ENCODE results near the gene U2SURP.

The U2SURP gene

GRCh38 chr3:143001369-143002082 lies at the start of gene U2SURP:
Gene U2SURP, plus strand, starts transcription at chr3:143001570. Its CDS starts 59 bp downstream, at chr3:143001629.
- DNase-seq, result peak; percentile 97 to 98
- TF ChIP-seq GATA1 (IDR thresholded peaks at IDR 0.05; ENCODE audit: low read depth, low read length) (no peak), POLR2A (IDR thresholded peaks at IDR 0.05; ENCODE audit: low read length) (peak; percentile 97)

GRCh38 chr3:142951794-142952193 lies 49.6 kb upstream of the U2SURP start:
- no peak for DNase-seq
- TF ChIP-seq GATA1 (IDR thresholded peaks at IDR 0.05; ENCODE audit: low read depth, low read length) (no peak), POLR2A (IDR thresholded peaks at IDR 0.05; ENCODE audit: low read length) (no peak)

DNA sequence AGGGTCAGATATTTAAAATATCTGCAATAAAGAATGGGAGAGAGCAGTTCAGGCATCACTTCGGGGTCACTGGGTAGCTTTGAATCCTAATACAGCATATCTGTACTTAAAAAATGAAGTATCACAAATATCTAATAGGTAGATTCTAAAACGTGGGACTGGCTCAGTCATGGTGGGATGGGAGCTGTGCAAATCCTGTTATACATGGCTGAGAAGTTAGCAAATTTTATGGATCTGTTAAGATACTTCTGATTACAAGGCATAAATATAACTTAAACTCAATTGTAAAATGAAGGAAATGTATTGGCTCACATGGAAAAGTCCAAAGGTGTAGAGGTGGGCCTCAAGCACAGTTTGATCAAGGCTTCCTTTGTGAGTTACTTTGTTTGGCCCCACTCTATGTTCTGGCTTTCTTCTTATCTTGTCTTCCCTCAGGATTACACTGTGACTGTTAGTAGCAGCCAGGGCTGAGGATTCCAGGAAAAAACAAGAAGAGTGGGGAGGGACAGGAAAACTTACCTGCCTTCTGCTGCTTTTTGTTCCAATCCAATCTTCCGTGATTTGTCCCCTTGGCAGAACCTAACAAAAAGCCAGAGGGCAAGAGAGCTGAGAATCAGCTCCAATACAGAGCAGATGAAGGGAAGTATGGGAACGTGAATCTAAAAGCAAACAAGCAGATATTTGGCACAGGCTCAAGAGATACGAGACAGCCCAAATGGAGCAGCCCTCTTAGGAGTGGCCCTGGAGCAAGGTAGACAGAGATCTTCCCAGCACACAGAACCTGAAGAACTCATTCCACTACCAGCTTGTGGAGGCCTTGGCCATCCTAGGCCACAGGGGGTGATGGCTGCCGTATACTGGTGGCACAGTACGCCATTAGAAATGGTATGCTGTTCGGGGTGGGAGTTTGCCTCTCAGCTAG lies 48.8 kb upstream of the U2SURP start:
- TF ChIP-seq GATA1 (IDR thresholded peaks at IDR 0.05; ENCODE audit: low read depth, low read length), result no peak
- no peak for TF ChIP-seq POLR2A (IDR thresholded peaks at IDR 0.05; ENCODE audit: low read length)
- no peak for DNase-seq

DNA sequence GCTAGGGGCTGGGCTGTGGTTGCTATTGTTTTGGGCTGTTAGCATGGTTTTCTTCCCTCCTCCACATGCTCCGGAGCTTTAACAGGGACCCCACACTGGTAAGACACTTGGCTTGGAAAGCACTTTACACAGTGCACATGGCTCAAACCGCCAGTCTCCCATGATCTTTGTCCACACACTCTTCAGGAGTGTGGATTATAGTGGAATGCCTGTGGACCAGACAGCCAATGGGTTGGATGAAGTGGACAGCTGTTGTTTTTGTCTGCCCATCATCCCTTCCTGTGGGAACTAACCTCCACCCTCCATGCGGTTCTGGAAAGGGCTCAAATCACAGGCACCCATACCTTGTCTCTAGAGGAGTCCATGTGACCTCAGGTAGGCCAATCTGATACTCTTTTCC lies 47.9 kb upstream of the U2SURP start:
- no peak for DNase-seq
- no peak for TF ChIP-seq GATA1 (IDR thresholded peaks at IDR 0.05; ENCODE audit: low read depth, low read length)
- no peak for TF ChIP-seq POLR2A (IDR thresholded peaks at IDR 0.05; ENCODE audit: low read length)

GRCh38 chr3:142958707-142959106 lies 42.7 kb upstream of the U2SURP start:
- DNase-seq, result peak; percentile 27 to 69
- TF ChIP-seq POLR2A (IDR thresholded peaks at IDR 0.05; ENCODE audit: low read length) (peak; percentile 5), GATA1 (IDR thresholded peaks at IDR 0.05; ENCODE audit: low read depth, low read length) (no peak)

DNA sequence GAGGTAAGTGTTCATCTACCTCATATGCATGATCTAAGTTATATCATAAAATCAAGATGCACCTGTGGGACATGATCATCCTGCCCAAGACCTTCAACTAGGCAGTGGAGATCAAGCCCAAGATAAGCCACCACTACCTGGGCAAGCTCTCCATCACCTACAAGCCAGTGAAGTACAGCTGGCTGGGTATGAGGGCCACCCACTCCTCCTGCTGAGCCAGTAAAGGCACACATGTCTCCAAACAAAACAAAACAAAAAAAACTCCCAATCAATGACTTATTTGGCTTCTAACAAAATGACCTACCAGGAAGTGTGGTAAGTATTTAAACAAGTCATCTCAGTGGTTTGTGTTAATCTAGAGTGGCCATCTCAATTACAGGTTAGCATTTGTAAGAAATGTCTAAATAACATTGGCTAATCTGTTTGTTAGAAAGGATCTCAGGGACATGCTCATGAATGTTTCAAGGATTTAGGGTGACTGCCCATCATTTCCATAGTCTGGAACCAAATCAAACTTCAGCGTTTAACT lies 41.0 kb upstream of the U2SURP start:
- no peak for DNase-seq
- TF ChIP-seq POLR2A (IDR thresholded peaks at IDR 0.05; ENCODE audit: low read length) (no peak), GATA1 (IDR thresholded peaks at IDR 0.05; ENCODE audit: low read depth, low read length) (no peak)

- TF ChIP-seq POLR2A (IDR thresholded peaks at IDR 0.05; ENCODE audit: low read length) (no peak), GATA1 (IDR thresholded peaks at IDR 0.05; ENCODE audit: low read depth, low read length) (no peak)
- peak in 1 of 2 experiments; percentile 35 for DNase-seq
Observed at GRCh38 chr3:142961539-142961938, 39.8 kb upstream of the U2SURP start.

- TF ChIP-seq POLR2A (IDR thresholded peaks at IDR 0.05; ENCODE audit: low read length) (no peak), GATA1 (IDR thresholded peaks at IDR 0.05; ENCODE audit: low read depth, low read length) (no peak)
- DNase-seq, result peak in 1 of 2 experiments; percentile 47
Observed at GRCh38 chr3:142962175-142962519, 39.2 kb upstream of the U2SURP start.

GRCh38 chr3:142962520-142963233 lies 38.7 kb upstream of the U2SURP start:
- TF ChIP-seq POLR2A (IDR thresholded peaks at IDR 0.05; ENCODE audit: low read length) (no peak), GATA1 (IDR thresholded peaks at IDR 0.05; ENCODE audit: low read depth, low read length) (no peak)
- DNase-seq, result peak; percentile 69 to 76

- peak; percentile 69 to 79 for DNase-seq
- no peak for TF ChIP-seq POLR2A (IDR thresholded peaks at IDR 0.05; ENCODE audit: low read length)
- TF ChIP-seq GATA1 (IDR thresholded peaks at IDR 0.05; ENCODE audit: low read depth, low read length), result no peak
Observed at GRCh38 chr3:142963234-142963515, 38.2 kb upstream of the U2SURP start.

- DNase-seq, result peak; percentile 84 to 91
- peak; percentile 58 for TF ChIP-seq POLR2A (IDR thresholded peaks at IDR 0.05; ENCODE audit: low read length)
- no peak for TF ChIP-seq GATA1 (IDR thresholded peaks at IDR 0.05; ENCODE audit: low read depth, low read length)
Observed at GRCh38 chr3:142963516-142964448, 37.6 kb upstream of the U2SURP start, which contains the start of gene PAQR9. Gene PAQR9, minus strand, starts transcription at chr3:142963674. Its CDS starts 338 bp downstream, at chr3:142963336.

DNA sequence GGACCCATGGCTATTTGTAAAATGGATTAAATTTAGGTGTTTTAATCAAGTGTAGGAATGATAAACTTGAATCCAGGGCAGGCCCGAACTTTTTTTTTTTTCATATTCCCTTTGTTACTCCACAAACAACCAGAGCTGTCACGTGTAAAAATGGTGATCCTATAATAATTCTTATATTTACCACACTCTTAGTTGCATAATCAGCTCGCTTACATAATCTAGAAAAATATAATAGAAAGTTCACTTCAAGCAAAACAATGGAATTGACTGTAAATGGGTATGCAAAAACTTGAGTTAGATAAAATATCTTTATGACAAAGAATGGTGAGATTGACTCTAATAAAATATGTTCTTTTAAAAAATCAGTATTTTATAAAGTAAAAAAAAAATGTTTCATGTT lies 35.8 kb upstream of the U2SURP start:
- no peak for DNase-seq
- no peak for TF ChIP-seq POLR2A (IDR thresholded peaks at IDR 0.05; ENCODE audit: low read length)
- TF ChIP-seq GATA1 (IDR thresholded peaks at IDR 0.05; ENCODE audit: low read depth, low read length), result no peak

DNA sequence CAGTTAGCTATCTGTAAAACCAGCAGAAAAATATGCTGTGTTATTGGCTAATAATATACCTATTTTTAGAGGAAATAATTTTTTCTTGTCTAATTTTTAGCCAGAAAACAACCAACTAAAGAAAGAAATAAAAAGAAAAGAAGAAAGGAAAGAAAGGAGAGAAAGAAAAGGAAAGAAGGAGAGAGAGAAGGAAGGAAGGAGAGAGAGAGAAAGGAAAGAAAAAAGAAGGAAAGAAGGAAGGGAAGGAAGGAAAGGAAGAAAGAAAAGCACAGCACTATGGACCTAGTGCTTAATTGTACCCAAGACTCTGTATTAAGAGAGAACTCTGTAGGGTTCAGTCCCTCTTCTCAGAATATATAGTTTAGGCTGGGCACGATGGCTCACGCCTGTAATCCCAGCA lies 34.6 kb upstream of the U2SURP start:
- TF ChIP-seq POLR2A (IDR thresholded peaks at IDR 0.05; ENCODE audit: low read length) (no peak), GATA1 (IDR thresholded peaks at IDR 0.05; ENCODE audit: low read depth, low read length) (no peak)

More for the DNA sequence above, 34.6 kb upstream of the U2SURP start:
- no peak for DNase-seq

Data from erythroblast (primary cell).